Thyroid gland (tissue), 4 donors: ENCODE results near the gene ACSM4. TPM values are rescaled to one million over a fixed set of nuclear protein-coding genes. Genes with fewer than 3 reads are reported as not detected.

Source experiments
- DNase-seq, 2 donors: peaks; one replicate each; pipeline ENCODE4 v3.0.0-alpha.2; 2019
- H3K27ac ChIP-seq, 3 donors: fragments of 200-600 bp; sonication (generic); 1 replicate in 2 of 3; 2 replicates in 1 of 3; pipeline ENCODE4 v1.5.1; 2016 to 2019; ENCODE audit warnings: mild to moderate bottlenecking in 1 of 3, moderate library complexity in 1 of 3
- H3K27me3 ChIP-seq: fragments of 200-600 bp; sonication (generic); one replicate; pipeline ENCODE4 v1.5.1; 2019
- H3K36me3 ChIP-seq, 2 donors: fragments of 200-600 bp; sonication (generic); one replicate each; pipeline ENCODE4 v1.5.1; 2016 to 2019
- H3K4me1 ChIP-seq, 2 donors: fragments of 200-600 bp; sonication (generic); one replicate each; pipeline ENCODE4 v1.5.1; 2017 to 2019
- H3K4me3 ChIP-seq, 3 donors: fragments of 200-600 bp; sonication (generic); replicated peaks in 1 of 3; 1 replicate in 2 of 3; 2 replicates in 1 of 3; pipeline ENCODE4 v1.5.1; 2016; ENCODE audit warnings: mild to moderate bottlenecking in 1 of 3
- H3K9me3 ChIP-seq: fragments of 200-600 bp; sonication (generic); one replicate; pipeline ENCODE4 v1.5.1; 2017
- CTCF ChIP-seq, 6 experiments: fragments of 200-600 bp in 3 of 6; fragments of 450-650 bp in 3 of 6; sonication (generic) in 3 of 6; IDR thresholded peaks; one replicate each; pipeline ENCODE4 v1.5.1; 2016 to 2019; ENCODE audit warnings: antibody characterized with exemption in 6 of 6, mild to moderate bottlenecking in 2 of 6, inconsistent platforms in 1 of 6, moderate library complexity in 1 of 6
- POLR2A ChIP-seq, 2 donors: fragments of 450-650 bp; IDR thresholded peaks; one replicate each; pipeline ENCODE4 v1.6.1; 2017; ENCODE audit warnings: antibody characterized with exemption in 2 of 2, mild to moderate bottlenecking in 2 of 2, moderate library complexity in 1 of 2
- WGBS, 2 donors: methylation state at CpG; one replicate each; pipeline ENCODE4 v1.1.5; 2017; 5-methylcytosine and 5-hydroxymethylcytosine counted together
- intact Hi-C: fragments of 100-400 bp; cut with DNase I; formaldehyde crosslinking; loops from one replicate; pipeline ENCODE4 v1.15.1; 2023
- total RNA-seq, 4 donors: library from RNA; depleted of rRNA; stranded (reverse); fragments of >200 nt; gene quantifications; one replicate each; pipeline ENCODE4 v1.2.3, GENCODE V29; 2016

The ACSM4 gene
- total RNA-seq, 4 donors from 2014 or later: not detected

DNA sequence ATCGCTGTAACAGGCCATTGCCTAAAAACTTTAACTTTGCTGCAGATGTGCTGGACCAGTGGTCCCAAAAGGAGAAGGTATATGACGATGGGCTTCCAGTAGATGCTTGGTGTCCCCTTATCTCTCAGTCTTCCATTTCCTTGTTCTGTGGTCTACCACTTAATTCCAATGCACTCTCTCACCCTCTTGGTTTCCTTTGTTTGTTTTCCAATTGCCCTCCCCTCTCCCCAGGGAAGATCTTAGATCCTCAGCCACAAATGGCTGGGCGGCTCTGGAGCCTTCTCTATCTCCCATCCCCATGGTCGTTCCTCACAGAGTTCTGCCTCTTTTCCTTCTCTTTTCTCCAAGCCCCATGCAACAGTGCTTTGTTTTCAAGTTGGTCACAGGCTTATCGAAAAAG lies 584 bp downstream of the ACSM4 start:
- intact Hi-C loops: no loop called here
- no peak overlapping the region for H3K4me3 ChIP-seq
- H3K36me3 ChIP-seq: no peaks in the 10 kb centered on the region
- H3K27ac ChIP-seq: no peak overlapping the region
- WGBS, 2 donors: 63 to 64% methylated on average over 5 of the region's 5 CpGs
- no peaks in the 10 kb centered on the region for H3K4me1 ChIP-seq
- TF ChIP-seq CTCF (IDR thresholded peaks at IDR 0.05) (no peak), POLR2A (IDR thresholded peaks at IDR 0.05) (no peak)
- no peaks in the 10 kb centered on the region for H3K27me3 ChIP-seq
- H3K9me3 ChIP-seq: no peaks in the 10 kb centered on the region
- DNase-seq: no peak

GRCh38 chr12:7310070-7310469 lies 6.2 kb downstream of the ACSM4 start:
- TF ChIP-seq CTCF (IDR thresholded peaks at IDR 0.05): no peak
- TF ChIP-seq POLR2A (IDR thresholded peaks at IDR 0.05): no peak
- H3K27me3 ChIP-seq: no peaks in the 10 kb centered on the region
- 92 to 96% methylated on average over 4 of the region's 4 CpGs for WGBS, 2 donors
- intact Hi-C loops: no loop called here
- no peak overlapping the region for H3K4me3 ChIP-seq
- no peak overlapping the region for H3K27ac ChIP-seq
- no peaks in the 10 kb centered on the region for H3K4me1 ChIP-seq
- H3K36me3 ChIP-seq: no peaks in the 10 kb centered on the region
- no peaks in the 10 kb centered on the region for H3K9me3 ChIP-seq
- no peak for DNase-seq

GRCh38 chr12:7319930-7320329 lies 16.1 kb downstream of the ACSM4 start:
- no peak for DNase-seq
- 92 to 93% methylated on average over 2 of the region's 2 CpGs for WGBS, 2 donors
- intact Hi-C loops: no loop called here

GRCh38 chr12:7321624-7322023 lies 17.8 kb downstream of the ACSM4 start:
- no peaks in the 10 kb centered on the region for H3K9me3 ChIP-seq
- TF ChIP-seq POLR2A (IDR thresholded peaks at IDR 0.05) (no peak), CTCF (IDR thresholded peaks at IDR 0.05) (no peak)
- H3K4me1 ChIP-seq: no peaks in the 10 kb centered on the region
- no peaks in the 10 kb centered on the region for H3K27me3 ChIP-seq
- H3K27ac ChIP-seq: no peak overlapping the region
- H3K4me3 ChIP-seq: no peak overlapping the region
- intact Hi-C loops: no loop called here
- WGBS, 2 donors: 44 to 50% methylated on average over 2 of the region's 2 CpGs
- no peaks in the 10 kb centered on the region for H3K36me3 ChIP-seq
- no peak for DNase-seq

More at GRCh38 chr12:7319930-7320329, 16.1 kb downstream of the ACSM4 start:
- TF ChIP-seq CTCF (IDR thresholded peaks at IDR 0.05) (no peak), POLR2A (IDR thresholded peaks at IDR 0.05) (no peak)
- H3K4me1 ChIP-seq: no peaks in the 10 kb centered on the region
- H3K9me3 ChIP-seq: no peaks in the 10 kb centered on the region
- no peaks in the 10 kb centered on the region for H3K27me3 ChIP-seq
- H3K4me3 ChIP-seq: no peak overlapping the region
- no peak overlapping the region for H3K27ac ChIP-seq
- no peaks in the 10 kb centered on the region for H3K36me3 ChIP-seq

GRCh38 chr12:7322599-7322998 lies 18.7 kb downstream of the ACSM4 start:
- H3K4me1 ChIP-seq: no peaks in the 10 kb centered on the region
- H3K36me3 ChIP-seq: no peaks in the 10 kb centered on the region
- no peaks in the 10 kb centered on the region for H3K9me3 ChIP-seq
- TF ChIP-seq POLR2A (IDR thresholded peaks at IDR 0.05) (no peak), CTCF (IDR thresholded peaks at IDR 0.05) (no peak)
- no peak overlapping the region for H3K4me3 ChIP-seq
- DNase-seq: no peak
- WGBS, 2 donors: 66 to 80% methylated on average over 5 of the region's 5 CpGs
- H3K27ac ChIP-seq: no peak overlapping the region
- intact Hi-C loops: no loop called here
- H3K27me3 ChIP-seq: no peaks in the 10 kb centered on the region
